NCI-H446 treated with DMSO at 0.1 percent for 48 hours (cell line): ENCODE results near the gene BDH1.
"Not testable (repeated sequence)": the region's sequence is repeated elsewhere in the genome, so short reads cannot be mapped to it uniquely, and the experiment has no call there.

Experiments
- DNase-seq: peaks from one replicate; lab custom pipeline; 2025; lab: John Stamatoyannopoulos, UW

Gene BDH1

DNA sequence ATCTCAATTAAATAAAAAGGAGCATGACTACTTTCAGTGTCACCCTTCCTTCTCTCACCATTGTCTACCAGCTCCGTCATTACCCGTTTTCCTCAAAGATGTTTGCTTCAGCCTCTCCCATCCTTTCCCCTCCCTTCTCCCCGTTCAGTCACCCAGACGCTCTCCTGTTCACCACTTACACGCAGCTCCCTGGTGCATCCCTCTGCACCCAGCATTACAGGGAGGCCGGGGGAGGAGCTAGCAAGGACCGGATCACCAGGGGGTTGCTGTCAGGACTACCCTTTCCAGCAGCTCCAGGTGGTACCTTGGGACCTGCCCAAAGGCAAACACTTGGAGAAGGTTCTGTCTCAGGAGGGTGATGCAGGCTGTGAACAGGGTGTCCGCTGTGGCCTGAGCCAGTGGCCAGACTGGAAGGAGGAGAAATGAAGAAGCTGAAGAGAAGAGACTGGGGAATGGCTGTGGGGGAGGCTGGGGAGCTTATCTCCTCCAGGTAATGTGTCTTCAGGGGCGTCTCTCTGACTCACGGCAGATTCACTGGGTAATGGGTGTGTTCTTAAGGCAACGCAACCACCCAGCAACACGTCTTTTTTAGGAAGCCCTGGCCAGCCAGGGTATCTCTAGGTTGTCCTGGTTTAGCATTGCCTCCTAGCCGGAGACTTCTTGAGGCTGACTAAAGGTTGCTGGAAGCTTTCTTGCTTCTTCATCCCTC is 21.8 kb upstream of the BDH1 start:
- no peak for DNase-seq

GRCh38 chr3:197576838-197577237 is 21.1 kb upstream of the BDH1 start:
- no peak for DNase-seq

DNA sequence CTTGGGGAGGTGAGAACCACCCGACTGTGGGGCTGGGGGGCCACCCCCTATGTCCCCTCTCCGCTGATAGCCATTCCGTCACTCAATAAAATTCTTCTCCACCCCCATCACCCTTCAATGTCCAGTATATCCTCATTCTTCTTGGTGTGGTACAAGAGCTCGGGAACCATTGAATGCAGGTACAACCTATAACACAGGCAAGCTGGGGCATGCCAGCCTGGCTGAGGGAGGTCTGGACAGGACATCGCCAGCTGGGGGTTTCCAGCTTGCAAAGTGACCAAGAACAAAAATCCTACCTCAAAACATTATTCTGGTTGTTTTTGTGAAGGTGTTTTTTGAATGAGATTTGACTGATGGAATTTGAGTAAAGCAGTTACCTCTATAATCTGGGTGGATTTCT is 19.6 kb upstream of the BDH1 start:
- DNase-seq: no peak

GRCh38 chr3:197574396-197574991 is 18.7 kb upstream of the BDH1 start:
- DNase-seq: not testable (repeated sequence)

DNA sequence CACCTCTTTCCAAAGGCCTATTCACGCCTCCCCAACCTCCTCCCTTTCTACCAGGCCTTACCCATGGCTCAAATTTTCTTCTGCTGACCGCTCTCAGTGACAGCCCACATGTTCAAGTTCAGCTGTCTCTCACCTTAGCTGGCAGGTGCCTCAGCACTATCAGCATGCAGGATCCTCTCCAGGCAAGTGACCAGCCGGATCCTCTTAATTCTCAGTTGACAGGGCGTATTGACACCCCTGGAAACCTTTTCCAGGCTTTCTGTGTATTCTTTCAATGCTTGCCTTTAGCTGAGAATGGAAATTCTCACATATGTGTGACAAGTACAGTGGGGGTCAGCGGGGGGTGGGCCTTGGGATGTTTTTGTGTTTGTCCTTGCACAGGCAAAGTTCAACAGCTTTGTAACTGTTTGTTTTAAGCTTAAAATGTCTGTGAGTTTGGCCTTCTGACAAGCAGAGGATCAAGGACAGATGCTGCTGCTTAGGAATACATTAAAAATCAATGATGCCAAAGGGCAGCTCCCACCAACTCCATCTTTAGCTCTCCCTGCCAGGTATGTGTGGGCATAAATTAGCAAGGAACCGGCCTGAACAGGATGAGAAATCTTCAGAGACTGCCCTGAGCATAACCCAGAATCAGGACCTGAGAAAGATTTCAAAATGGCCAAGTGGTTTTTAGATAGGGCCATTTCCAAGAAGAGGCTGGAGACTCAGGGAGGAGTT is 17.4 kb upstream of the BDH1 start:
- DNase-seq: no peak

DNA sequence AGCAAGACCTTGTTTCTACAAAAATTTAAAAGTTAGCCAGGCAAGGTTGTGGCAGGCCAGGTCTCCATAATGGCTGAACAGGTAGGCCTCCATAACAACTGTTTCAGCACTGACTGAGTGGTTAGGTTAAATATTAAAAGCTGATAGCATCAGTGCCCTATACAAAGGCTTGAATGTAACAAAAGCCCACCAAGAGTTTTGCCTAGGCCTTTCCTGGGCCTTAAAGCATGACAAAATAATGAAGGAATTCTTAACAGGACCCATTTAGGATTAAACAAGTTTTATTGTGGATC is 16.1 kb upstream of the BDH1 start:
- not testable (repeated sequence) for DNase-seq

DNA sequence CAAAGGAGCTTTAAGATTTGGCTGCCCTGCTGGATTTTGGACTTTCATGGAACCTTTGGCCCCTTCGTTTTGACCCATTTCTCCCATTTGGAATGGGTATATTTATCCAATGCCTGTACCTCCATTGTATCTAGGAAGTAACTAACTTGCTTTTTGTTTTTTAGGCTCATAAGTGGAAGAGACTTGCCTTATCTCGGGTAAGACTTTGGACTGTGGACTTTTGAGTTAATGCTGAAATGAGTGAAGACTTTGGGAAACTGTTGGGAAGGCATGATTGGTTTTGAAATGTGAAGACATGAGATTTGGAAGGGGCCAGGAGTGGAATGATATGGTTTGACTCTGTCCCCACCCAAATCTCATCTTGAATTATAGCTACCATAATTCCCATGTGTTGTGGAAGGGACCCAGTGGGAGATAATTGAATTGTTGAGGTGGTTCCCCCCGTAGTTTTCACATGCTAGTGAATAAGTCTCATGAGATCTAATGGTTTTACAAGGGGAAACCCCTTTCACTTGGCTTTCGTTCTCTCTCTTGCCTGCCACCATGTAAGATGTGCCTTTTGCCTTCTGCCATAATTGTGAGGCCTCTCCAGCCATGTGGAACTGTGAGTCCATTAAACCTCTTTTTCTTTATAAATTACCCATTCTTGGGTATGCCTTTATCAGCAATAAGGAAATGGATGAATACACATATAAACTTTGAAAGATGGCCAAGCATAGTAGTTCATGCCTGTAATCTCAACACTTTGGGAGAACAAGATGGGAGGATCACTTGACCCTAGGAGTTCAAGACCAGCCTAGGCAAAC is 15.5 kb upstream of the BDH1 start:
- not testable (repeated sequence) for DNase-seq

DNA sequence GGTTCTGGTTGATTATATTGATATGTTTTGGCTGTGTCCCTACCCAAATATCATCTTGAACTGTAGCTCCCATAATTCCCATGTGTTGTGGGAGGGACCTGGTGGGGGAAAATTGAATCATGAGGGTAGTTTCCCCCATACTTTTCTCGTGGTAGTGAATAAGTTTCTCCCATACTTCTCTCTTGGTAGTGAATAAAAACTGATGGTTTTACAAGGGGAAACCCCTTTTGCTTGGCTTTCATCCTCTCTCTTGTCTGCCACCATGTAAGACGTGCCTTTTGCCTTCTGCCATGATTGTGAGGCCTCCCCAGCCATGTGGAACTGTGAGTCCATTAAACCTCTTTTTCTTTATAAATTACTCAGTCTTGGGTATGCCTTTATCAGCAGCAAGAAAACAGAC is 13.7 kb upstream of the BDH1 start:
- DNase-seq: not testable (repeated sequence)

- DNase-seq: no peak
Observed at GRCh38 chr3:197567904-197568681, 12.3 kb upstream of the BDH1 start.

- not testable (repeated sequence) for DNase-seq
Observed at GRCh38 chr3:197566155-197566554, 10.4 kb upstream of the BDH1 start.

DNA sequence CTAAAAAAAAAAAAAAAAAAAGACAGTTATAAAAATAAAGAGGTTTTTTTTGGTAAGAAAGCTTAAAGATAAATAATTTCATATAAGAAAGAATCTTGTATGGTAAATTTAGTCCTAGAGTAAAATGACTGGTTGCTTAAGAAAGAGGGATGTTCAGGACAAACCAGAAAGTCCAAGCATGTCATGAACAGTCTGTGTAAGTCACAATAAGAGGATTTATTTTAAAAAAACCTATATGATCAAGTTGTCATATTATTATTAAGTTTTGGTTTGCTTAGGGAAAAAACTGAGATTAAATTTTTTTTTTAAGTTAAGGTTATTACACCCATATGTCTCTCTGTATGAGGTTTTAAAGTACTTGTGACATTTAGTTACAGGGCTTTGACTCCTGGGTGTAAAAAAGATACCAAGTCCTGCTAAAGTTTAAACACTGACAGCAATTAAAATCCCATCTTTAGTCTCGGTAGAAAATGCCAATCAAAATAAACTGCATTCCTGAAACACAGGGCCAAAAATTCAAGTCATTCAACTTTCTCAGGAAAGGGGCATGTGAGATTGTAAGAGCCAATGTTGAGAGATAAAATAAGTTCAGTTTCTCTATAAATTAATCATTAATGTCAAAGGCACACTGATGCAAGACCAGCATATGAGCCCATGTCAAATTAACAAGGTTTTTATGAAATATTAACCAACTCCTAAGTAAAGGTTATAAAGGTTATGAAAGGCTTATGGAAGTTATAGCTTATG is 8.5 kb upstream of the BDH1 start:
- no peak for DNase-seq

DNA sequence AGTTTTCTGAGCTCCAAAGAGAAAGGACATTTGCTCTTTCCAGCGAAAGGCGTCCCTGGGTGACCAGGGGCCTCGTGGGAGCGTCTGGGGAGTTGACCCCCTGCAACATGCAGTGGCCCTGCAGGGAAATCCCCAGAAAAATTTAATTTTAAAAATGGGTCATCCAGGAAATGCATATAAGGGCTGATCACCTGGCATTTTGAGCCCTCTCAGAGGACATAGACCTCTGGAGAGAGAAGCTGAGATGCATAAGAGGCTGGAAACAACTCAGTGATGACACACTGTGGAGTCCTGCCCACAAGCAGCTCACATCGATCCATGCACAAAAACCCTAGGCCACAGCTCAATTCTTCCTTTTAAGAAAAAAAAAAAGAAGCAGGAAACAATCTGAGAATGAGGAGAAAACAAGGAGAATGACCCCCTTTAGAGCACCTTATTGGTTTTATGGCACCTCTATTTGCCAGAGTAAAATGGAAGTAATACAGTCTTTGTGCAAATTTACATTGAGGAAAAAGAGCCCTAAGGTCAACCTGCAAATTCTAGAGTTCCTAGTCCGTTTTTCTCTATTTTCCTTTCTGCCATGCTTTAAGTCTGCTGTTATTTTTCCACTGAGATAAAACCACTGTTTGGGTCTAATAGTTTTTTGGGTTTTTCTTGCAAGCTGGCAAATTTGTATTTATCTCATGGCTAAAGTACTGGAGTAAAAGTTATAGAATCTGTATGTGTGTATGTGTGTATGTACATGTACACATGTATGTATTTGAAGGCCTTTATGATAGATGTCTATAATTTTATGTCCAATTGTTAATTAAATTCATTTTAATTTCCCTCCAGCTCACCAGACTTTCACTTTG is 6.9 kb upstream of the BDH1 start:
- no peak for DNase-seq

GRCh38 chr3:197561926-197562325 is 6.2 kb upstream of the BDH1 start:
- no peak for DNase-seq

- no peak for DNase-seq
Observed at GRCh38 chr3:197559651-197560050, 3.9 kb upstream of the BDH1 start.

- peak; percentile 93 for DNase-seq
Observed at GRCh38 chr3:197554562-197555280, 1.0 kb downstream of the BDH1 start.

DNA sequence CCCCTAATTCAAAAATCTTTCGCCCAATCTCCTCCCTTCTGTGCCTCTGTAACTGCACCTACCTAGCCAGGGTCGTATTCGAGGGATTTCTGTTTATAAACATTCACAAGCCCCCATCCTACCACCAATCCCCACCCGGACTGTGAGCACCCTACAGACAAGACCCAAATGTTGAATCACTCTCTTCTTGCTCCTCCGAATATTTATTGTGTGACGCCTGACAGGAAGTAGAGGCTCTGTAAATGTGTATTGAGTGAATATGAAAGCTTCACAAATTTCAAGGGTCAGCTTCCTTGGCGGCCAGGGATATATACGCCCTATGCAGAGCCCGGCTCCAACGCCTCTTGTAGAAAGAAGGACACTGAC is 1.6 kb downstream of the BDH1 start:
- DNase-seq: no peak

DNA sequence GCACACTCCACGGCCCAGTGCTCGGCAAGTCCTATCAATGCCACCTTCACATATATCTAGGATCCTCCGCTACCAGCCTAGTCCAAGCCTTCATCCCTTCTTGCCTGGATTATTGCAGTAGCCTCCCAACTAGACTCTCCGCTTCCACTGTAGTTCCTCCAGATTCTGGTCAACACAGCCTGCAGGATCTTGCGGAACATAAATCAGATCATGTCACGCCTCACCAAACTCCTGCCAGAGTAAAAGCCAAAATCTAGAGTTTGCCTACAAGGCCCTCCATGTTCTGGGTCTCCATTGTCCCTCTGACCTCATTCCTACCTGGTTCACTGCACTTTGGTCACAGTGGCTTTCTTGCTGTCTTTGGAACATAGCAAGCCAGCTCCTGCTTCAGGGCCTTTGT is 3.6 kb downstream of the BDH1 start:
- DNase-seq: no peak

DNA sequence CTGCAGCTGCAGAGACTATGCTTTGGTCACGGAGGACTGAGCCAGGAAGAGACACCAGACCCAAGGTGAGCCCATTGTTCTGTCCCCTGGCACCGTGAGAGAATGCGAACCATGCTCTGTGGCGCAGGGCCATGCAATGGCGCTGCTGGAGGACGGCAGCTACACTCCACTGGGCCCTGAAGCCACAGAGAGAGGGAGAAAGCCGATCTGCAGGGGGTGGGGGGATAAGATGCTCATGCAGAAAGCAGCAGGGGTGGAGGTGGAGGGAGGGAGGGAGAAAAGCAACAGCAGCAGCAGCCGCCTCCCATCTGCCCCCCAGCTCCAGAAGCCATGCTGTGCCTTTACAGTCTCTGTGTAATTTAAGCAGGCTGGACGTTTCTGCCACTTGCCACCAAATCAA is 5.3 kb downstream of the BDH1 start:
- no peak for DNase-seq

DNA sequence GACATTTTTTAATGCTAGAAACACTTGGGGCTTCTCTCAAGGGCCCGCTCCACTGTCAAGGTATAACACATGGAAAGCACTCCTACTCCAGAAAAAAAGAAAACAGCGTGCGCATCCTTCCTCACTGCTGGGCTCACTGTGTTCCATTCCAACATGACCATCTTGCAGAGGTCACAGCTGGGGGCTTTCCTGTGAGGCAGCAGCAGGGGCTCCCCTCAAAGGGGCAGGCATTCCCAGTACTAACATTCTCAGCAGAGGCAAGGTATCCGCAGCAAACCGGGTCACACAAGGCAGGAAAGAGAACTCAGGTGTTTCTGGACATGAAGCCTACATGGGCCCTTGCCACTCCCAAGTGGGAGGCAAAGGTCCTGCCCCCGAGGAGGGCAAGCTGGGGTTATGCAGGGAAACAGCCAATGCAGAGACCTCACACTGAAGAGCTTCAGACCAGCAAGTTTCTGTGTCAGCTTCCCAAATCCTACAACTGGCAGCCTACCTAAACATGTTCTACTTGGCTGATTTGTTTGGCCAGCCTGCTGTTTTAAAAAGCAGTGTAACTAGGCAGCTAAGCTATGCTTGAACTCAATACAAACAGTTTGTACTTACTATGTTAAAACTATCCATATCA is 6.4 kb downstream of the BDH1 start:
- DNase-seq: no peak
